ENCODE results near the gene NMT1. TPM values are rescaled to one million over a fixed set of nuclear protein-coding genes. Genes with fewer than 3 reads are reported as not detected.

Gene NMT1
- total RNA-seq, 1 donor from 2014 or later: 46.4 TPM

DNA sequence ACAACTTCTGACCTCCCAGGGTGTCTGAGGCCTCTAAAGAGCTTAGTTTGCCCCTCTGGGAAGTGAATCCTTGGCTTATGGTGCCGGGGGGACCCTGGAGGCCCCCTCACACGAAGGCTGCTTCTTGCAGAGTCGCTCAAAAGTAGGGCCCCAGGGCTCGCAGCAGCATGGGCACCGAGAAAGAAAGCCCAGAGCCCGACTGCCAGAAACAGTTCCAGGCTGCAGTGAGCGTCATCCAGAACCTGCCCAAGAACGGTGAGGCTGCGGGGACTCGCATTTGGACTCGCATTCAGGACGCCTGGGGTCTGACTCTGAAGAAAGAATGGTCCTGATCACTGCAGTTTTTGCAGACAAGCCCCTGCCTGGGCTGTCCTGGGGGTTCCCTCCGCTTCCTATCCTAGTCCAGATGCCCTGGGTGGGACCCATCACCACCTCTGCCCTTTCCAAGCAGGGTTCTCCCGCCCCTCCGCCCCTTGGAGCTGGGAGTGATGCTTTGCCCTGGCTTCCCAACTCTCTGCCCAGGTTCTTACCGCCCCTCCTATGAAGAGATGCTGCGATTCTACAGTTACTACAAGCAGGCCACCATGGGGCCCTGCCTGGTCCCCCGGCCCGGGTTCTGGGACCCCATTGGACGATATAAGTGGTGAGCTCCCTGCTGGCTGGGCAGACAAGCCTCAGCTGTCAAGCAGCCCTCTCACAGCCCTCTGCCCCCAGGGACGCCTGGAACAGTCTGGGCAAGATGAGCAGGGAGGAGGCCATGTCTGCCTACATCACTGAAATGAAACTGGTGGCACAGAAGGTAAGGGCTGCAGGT, 75.1 kb downstream of the NMT1 start:
- DNase-seq: no peak

DNA sequence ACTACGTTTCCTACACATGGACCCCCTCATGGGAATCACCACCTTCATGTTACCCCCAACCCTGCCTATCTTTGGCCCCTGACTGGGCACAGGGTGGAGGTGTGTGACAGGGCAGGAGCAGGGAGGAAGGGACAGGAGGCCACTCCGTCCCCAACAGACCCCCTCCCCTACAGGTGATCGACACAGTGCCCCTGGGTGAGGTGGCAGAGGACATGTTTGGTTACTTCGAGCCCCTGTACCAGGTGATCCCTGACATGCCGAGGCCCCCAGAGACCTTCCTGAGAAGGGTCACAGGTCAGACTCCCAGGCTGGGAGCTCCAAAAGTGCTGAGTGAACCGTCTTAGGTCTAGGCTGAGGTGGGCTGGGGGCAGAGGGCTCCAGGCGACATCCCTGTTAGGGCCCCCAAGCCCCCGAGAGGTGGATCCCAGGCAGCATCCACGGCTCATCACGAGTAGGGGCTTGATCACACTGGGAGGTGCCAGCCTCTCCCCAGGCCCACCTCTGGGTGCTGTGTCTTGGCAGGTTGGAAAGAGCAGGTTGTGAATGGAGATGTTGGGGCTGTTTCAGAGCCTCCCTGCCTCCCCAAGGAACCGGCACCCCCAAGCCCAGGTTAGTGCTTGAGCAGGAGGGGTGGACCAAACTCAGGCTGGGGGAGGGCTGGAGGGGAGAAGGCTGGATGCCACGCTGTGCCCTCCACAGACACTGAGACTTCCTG, 75.9 kb downstream of the NMT1 start:
- no peak for DNase-seq

- DNase-seq: no peak
These were observed 76.6 kb downstream of the NMT1 start for GRCh38 chr17:45137561-45138305.

GRCh38 chr17:45138911-45139532, 77.9 kb downstream of the NMT1 start:
- no peak for DNase-seq

- DNase-seq: no peak
These were observed 78.4 kb downstream of the NMT1 start for GRCh38 chr17:45139533-45139920.

- no peak for DNase-seq
These were observed 82.1 kb downstream of the NMT1 start for GRCh38 chr17:45143094-45143670.

DNA sequence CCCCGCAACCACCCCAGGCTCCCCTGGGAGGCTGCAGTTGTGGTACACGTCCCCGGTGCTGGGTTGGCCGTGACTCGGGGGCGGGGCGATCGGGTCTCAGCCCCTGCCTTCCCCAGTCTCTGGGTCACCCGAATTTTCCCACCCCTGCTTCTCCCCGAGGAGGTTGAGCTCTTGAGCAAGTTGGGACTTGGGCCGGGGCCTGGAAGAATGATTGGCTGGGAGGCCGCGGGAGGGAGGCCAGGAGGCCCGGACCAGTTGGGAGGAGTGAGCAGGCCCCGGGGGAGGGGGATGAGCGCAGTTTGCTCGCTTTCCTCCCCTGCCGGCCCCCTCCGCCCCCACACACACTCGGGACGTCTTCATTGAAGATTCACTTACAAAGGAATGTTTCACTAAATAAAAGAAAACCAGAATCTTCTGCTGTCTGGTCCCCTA, 82.7 kb downstream of the NMT1 start:
- peak; percentile 89 for DNase-seq

DNA sequence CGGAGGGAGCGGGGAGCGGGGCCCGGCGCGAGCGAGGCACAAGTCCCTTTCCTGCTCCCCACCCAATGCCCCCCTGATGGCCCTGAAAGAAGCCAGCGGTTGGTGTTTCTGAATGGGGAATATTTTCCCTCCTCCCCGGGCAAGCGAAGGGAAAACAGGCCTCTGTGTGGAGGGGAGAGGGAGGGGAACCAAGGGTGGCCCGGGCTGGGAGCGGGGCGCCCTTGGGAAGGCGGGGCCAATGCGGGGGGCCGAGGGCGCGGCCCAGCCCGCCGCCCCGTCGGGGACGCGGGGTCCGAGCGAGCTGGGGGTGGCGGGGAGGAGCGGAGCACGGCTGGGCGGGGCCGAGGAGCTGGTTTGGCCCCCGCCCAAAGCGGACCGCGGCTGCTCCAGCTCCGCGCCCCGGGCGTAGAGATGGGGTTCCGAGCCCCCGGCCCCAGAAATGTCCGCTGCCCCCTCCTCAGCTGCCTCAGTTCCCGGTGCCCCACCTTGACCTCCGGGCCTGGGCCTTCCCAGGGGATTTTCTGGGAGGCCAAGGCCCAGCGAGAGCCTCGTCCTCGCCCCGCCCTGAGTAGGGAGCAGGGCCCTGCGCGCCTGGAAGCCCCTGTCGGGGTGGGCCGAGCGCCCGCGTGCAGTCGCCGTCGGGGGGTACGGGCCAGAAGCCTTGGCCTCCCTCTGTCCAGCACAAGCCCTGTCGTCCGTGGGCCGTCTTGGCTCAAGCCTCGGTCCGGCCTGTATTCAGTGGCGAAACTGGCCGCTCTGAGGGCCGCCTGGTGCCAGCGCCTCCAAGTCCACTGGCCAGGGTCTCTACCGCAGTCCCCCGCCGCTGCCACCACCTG, 83.3 kb downstream of the NMT1 start:
- no peak for DNase-seq

DNA sequence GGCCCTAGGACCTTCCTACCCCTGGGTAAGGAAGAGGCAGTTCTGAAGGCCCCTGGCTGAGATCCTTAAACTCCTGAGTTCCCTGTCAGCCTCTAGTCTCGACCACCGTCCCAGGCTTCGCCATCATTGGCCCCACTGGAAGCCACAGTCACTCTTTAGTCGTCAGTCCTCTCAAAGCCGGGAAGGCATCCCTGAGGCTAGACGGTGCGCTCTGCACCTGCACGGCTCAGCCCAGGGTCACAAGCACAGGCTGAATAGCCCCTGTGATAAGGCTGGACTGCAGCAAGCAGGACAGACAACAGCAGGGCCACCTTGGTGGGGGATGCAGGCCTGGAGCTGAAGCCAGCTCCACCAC, 83.9 kb downstream of the NMT1 start:
- DNase-seq: no peak

GRCh38 chr17:45146166-45146565, 85.0 kb downstream of the NMT1 start:
- DNase-seq: no peak

GRCh38 chr17:45146592-45146889, 85.4 kb downstream of the NMT1 start:
- no peak for DNase-seq

- peak; percentile 89 for DNase-seq
These were observed 85.9 kb downstream of the NMT1 start for GRCh38 chr17:45146890-45147580.

GRCh38 chr17:45147581-45148182, 86.6 kb downstream of the NMT1 start:
- DNase-seq: peak; percentile 99

DNA sequence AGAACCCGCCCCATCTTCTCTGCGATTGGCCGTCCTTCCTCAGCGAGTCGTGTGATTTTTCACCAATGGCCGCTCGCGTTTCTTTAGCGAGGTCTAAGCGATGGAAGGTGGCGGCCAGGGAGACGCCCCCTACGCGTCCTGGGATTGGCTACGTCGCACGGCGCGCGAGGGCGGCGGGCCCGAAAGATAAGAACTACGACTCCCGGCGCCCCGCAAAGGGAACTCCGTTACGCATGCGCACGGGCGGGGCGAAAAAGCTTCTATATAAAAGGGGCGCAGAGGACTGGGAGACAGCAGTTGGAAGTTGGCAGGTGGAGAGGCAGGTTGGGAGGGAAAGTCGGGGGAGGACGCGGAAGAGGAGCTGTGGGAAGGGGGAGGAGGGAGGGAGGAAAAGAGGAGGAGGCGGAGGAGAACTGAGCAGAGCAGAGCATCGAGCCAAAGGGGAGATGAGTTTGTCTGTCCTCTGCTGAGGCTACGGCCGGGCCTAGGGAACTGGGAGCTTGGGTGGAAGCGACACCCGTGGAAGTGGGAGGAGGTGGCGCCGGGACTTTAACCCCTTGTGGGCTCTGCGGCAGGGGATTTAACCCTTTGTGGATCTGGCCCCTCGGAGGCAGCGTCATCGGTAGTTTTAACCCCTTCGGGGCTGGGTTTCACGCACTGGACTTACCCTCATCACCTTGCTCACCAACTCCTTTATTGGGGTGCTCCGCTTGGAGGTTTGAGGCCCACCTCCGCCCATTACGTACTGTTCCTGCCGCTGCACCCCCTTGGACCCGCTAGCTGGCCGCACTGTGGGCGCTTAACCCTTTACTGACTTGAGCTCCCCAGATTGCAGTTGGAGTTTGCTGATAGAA, 87.3 kb downstream of the NMT1 start, which contains the start of gene HEXIM1:
TSS of gene HEXIM1 (plus strand) at position 293 of the 854 bp plus-strand sequence. CDS start 716 bp downstream, outside the sequence.
- peak; percentile 99 for DNase-seq

- DNase-seq: peak; percentile 77
These were observed 88.0 kb downstream of the NMT1 start for GRCh38 chr17:45149037-45149668.

DNA sequence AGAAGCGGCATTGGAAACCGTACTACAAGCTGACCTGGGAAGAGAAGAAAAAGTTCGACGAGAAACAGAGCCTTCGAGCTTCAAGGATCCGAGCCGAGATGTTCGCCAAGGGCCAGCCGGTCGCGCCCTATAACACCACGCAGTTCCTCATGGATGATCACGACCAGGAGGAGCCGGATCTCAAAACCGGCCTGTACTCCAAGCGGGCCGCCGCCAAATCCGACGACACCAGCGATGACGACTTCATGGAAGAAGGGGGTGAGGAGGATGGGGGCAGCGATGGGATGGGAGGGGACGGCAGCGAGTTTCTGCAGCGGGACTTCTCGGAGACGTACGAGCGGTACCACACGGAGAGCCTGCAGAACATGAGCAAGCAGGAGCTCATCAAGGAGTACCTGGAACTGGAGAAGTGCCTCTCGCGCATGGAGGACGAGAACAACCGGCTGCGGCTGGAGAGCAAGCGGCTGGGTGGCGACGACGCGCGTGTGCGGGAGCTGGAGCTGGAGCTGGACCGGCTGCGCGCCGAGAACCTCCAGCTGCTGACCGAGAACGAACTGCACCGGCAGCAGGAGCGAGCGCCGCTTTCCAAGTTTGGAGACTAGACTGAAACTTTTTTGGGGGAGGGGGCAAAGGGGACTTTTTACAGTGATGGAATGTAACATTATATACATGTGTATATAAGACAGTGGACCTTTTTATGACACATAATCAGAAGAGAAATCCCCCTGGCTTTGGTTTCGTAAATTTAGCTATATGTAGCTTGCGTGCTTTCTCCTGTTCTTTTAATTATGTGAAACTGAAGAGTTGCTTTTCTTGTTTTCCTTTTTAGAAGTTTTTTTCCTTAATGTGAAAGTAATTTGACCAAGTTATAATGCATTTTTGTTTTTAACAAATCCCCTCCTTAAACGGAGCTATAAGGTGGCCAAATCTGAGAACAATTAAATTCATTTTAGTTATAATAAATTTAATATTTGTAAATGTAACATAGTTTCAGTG, 88.8 kb downstream of the NMT1 start:
- DNase-seq: peak; percentile 77
